GM23338 (cell line): ENCODE results near the gene CENPX. TPM values are rescaled to one million over a fixed set of nuclear protein-coding genes. Genes with fewer than 3 reads are reported as not detected.
A peak's percentile ranks its signal among the peaks of the same experiment; 100 is the strongest.

Experiments
- ATAC-seq: fragments of 200-7000 bp; cut with Tn5 transposase; 3 replicates; pipeline ENCODE4 v1.9.1; 2020
- DNase-seq: peaks from one replicate; pipeline ENCODE4 v3.0.0-alpha.2; 2015; ENCODE audit warnings: low spot score
- H2AFZ ChIP-seq: fragments of 200-600 bp; sonication (generic); 2 replicates; pipeline ENCODE4 v1.8.0; 2016; ENCODE audit warnings: antibody characterized with exemption, mild to moderate bottlenecking, moderate library complexity
- H3F3A ChIP-seq: fragments of 200-600 bp; sonication (generic); replicated peaks from 2 replicates; pipeline ENCODE4 v1.8.0; 2017; ENCODE audit warnings: antibody characterized with exemption, mixed run types, low read depth
- H3K27ac ChIP-seq: fragments of 200-600 bp; sonication (generic); 2 replicates; pipeline ENCODE4 v1.6.1; 2016; ENCODE audit warnings: low read depth
- H3K27me3 ChIP-seq: fragments of 200-600 bp; sonication (generic); 2 replicates; pipeline ENCODE4 v1.8.0; 2016; ENCODE audit warnings: mild to moderate bottlenecking, mixed run types, moderate library complexity; ENCODE audit not compliant: insufficient read depth
- H3K36me3 ChIP-seq: fragments of 200-600 bp; sonication (generic); 2 replicates; pipeline ENCODE4 v1.8.0; 2016; ENCODE audit warnings: mild to moderate bottlenecking; ENCODE audit not compliant: insufficient read depth
- H3K4me1 ChIP-seq: fragments of 200-600 bp; sonication (generic); 2 replicates; pipeline ENCODE4 v1.8.0; 2016; ENCODE audit warnings: mild to moderate bottlenecking, moderate library complexity; ENCODE audit not compliant: insufficient read depth
- H3K4me2 ChIP-seq: fragments of 200-600 bp; sonication (generic); 2 replicates; pipeline ENCODE4 v1.7.1; 2017; ENCODE audit warnings: mixed run types
- H3K4me3 ChIP-seq: fragments of 200-600 bp; sonication (generic); 2 replicates; pipeline ENCODE4 v1.6.1; 2016; ENCODE audit warnings: mixed run types
- H3K79me2 ChIP-seq: fragments of 200-600 bp; sonication (generic); replicated peaks from 2 replicates; pipeline ENCODE4 v1.8.0; 2017; ENCODE audit warnings: mild to moderate bottlenecking; ENCODE audit not compliant: insufficient read depth
- H3K9me2 ChIP-seq: fragments of 200-600 bp; sonication (generic); 2 replicates; pipeline ENCODE4 v1.8.0; 2017; ENCODE audit not compliant: insufficient read depth
- H4K20me1 ChIP-seq: fragments of 200-600 bp; sonication (generic); replicated peaks from 2 replicates; pipeline ENCODE4 v1.8.0; 2017; ENCODE audit warnings: mild to moderate bottlenecking; ENCODE audit not compliant: insufficient read depth
- H3K27ac Mint-ChIP-seq: 2 replicates; pipeline ENCODE4 v1.8.0; 2020; ENCODE audit warnings: inconsistent platforms, mild to moderate bottlenecking, moderate library complexity, mixed read lengths
- H3K27me3 Mint-ChIP-seq: 3 replicates; pipeline ENCODE4 v1.8.0; 2022; ENCODE audit warnings: low read depth, mild to moderate bottlenecking, moderate library complexity, mixed read lengths, inconsistent platforms; ENCODE audit not compliant: insufficient read depth, poor library complexity
- H3K36me3 Mint-ChIP-seq: 3 replicates; pipeline ENCODE4 v1.8.0; 2021; ENCODE audit warnings: low read depth, mild to moderate bottlenecking, inconsistent platforms, moderate library complexity, mixed read lengths
- H3K4me1 Mint-ChIP-seq: 3 replicates; pipeline ENCODE4 v1.8.0; 2020; ENCODE audit warnings: mild to moderate bottlenecking, inconsistent platforms, mixed read lengths
- H3K4me3 Mint-ChIP-seq: 3 replicates; pipeline ENCODE4 v1.8.0; 2021; ENCODE audit warnings: moderate library complexity, mild to moderate bottlenecking, inconsistent platforms, mixed read lengths
- H3K9me3 Mint-ChIP-seq: 3 replicates; pipeline ENCODE4 v1.8.0; 2020; ENCODE audit warnings: moderate library complexity, mild to moderate bottlenecking, inconsistent platforms, mixed read lengths
- EZH2phosphoT487 ChIP-seq: fragments of 200-600 bp; sonication (generic); IDR thresholded peaks from one replicate; pipeline ENCODE4 v1.8.1; 2018; ENCODE audit warnings: antibody characterized with exemption; ENCODE audit not compliant: unreplicated experiment
- ZNF114 ChIP-seq: fragments of 250-450 bp; sonication (Bioruptor Pico); IDR thresholded peaks from 2 replicates; pipeline ENCODE4 v1.5.0; 2020; ENCODE audit warnings: mild to moderate bottlenecking, moderate library complexity
- ZNF331 ChIP-seq: fragments of 250-450 bp; sonication (Bioruptor Pico); IDR thresholded peaks from 2 replicates; pipeline ENCODE4 v1.5.0; 2020; ENCODE audit warnings: low read depth, mild to moderate bottlenecking, moderate library complexity
- polyA plus RNA-seq: library from polyadenylated mRNA; unstranded; fragments of >200 nt; fragmentation: Nextera tagmentation; extraction: Ambion mirVana; gene quantifications from 2 replicates; pipeline ENCODE4 v1.2.1, GENCODE V29; 2016
- total RNA-seq: library from RNA; depleted of rRNA; stranded (reverse); fragments of >200 nt; shearing (Covaris generic); gene quantifications from 2 replicates; pipeline ENCODE4 v1.2.3, GENCODE V29; 2014
- TF ChIP-seq, protein P1 (sequence below): fragments of 250-450 bp; sonication (Bioruptor Pico); IDR thresholded peaks from 2 replicates; pipeline ENCODE4 v1.5.0; 2020; ENCODE audit warnings: mild to moderate bottlenecking, moderate library complexity
- TF ChIP-seq, protein P2 (sequence below), 2 experiments: fragments of 200-600 bp in 1 of 2; sonication (generic) in 1 of 2; conservative IDR thresholded peaks; 2 replicates each; pipeline versions ENCODE4 v1.5.1 to v1.6.1; 2016 to 2017; ENCODE audit warnings: antibody characterized with exemption in 2 of 2, low read depth in 2 of 2, mild to moderate bottlenecking in 2 of 2, moderate library complexity in 1 of 2

The CENPX gene
- total and polyA plus RNA-seq, 2 experiments from 2014 or later = 114 to 157 TPM

DNA sequence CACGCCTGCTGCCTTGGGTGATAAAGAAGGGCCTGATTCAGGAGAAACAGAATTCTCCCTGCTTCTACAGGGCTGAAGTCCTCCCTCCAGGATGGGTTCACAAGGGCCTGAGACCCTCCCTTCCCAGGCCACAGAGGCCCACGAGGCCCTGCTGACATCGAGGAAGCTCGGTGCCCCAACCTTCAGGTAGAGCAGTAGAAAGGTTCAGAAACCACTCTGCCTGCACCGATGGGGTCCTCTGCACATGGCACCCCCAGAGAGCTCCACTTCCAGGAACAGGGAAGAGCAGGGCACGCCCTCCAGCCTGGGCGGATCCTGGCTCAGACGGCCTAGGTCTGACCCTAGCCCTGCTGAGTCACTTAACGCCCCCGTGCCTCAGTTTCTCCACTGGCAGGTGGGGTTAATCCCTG is 773 bp downstream of the CENPX start (continued):
- TF ChIP-seq, protein P1, sequence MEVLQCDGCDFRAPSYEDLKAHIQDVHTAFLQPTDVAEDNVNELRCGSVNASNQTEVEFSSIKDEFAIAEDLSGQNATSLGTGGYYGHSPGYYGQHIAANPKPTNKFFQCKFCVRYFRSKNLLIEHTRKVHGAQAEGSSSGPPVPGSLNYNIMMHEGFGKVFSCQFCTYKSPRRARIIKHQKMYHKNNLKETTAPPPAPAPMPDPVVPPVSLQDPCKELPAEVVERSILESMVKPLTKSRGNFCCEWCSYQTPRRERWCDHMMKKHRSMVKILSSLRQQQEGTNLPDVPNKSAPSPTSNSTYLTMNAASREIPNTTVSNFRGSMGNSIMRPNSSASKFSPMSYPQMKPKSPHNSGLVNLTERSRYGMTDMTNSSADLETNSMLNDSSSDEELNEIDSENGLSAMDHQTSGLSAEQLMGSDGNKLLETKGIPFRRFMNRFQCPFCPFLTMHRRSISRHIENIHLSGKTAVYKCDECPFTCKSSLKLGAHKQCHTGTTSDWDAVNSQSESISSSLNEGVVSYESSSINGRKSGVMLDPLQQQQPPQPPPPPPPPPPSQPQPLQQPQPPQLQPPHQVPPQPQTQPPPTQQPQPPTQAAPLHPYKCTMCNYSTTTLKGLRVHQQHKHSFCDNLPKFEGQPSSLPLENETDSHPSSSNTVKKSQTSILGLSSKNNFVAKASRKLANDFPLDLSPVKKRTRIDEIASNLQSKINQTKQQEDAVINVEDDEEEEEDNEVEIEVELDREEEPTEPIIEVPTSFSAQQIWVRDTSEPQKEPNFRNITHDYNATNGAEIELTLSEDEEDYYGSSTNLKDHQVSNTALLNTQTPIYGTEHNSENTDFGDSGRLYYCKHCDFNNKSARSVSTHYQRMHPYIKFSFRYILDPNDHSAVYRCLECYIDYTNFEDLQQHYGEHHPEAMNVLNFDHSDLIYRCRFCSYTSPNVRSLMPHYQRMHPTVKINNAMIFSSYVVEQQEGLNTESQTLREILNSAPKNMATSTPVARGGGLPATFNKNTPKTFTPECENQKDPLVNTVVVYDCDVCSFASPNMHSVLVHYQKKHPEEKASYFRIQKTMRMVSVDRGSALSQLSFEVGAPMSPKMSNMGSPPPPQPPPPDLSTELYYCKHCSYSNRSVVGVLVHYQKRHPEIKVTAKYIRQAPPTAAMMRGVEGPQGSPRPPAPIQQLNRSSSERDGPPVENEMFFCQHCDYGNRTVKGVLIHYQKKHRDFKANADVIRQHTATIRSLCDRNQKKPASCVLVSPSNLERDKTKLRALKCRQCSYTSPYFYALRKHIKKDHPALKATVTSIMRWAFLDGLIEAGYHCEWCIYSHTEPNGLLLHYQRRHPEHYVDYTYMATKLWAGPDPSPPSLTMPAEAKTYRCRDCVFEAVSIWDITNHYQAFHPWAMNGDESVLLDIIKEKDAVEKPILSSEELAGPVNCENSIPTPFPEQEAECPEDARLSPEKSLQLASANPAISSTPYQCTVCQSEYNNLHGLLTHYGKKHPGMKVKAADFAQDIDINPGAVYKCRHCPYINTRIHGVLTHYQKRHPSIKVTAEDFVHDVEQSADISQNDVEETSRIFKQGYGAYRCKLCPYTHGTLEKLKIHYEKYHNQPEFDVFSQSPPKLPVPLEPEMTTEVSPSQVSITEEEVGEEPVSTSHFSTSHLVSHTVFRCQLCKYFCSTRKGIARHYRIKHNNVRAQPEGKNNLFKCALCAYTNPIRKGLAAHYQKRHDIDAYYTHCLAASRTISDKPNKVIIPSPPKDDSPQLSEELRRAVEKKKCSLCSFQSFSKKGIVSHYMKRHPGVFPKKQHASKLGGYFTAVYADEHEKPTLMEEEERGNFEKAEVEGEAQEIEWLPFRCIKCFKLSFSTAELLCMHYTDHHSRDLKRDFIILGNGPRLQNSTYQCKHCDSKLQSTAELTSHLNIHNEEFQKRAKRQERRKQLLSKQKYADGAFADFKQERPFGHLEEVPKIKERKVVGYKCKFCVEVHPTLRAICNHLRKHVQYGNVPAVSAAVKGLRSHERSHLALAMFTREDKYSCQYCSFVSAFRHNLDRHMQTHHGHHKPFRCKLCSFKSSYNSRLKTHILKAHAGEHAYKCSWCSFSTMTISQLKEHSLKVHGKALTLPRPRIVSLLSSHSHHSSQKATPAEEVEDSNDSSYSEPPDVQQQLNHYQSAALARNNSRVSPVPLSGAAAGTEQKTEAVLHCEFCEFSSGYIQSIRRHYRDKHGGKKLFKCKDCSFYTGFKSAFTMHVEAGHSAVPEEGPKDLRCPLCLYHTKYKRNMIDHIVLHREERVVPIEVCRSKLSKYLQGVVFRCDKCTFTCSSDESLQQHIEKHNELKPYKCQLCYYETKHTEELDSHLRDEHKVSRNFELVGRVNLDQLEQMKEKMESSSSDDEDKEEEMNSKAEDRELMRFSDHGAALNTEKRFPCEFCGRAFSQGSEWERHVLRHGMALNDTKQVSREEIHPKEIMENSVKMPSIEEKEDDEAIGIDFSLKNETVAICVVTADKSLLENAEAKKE = no peak
- TF ChIP-seq EZH2phosphoT487 (no peak), ZNF331 (no peak)

DNA sequence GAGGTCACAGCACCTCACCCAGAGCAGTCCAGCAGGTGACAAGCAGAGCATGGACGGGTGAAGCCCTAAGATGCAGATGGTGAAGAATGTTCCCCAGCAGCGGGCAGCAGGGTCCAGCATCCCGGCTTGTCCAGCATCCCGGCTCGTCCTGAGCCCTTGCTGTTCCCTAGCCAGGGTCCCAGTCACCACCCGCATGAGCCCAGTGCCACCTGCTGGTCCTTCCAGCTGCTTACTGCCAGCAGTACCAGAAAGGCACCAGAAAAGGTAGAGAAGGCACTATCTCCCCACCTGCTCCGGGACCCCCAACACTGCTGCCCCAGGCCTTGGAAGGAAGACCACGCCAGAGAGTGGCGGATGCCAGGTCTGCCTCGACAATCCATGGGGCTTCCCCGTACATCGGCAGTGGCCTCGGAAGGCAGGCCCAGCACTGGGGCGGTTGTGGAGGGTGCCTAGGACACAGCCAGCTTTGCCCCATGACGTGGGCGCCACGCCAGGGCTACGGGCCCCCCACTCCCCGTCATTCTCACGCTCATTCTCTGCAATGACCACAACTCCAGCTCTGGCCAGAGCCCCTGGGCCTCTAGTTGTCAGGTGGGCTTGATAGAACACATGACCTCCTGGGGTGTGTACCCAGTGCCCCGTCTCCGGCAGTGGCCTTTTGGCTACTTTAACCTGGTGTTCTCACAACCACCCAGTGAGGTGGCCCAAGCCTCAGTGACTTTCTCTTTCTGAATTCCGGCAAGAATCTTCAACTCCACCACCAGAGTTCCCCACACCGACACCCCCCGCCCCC is 1.4 kb downstream of the CENPX start:
- H3K4me1 Mint-ChIP-seq = peaks cover 11% of the 10 kb centered on the region
- DNase-seq (peak; percentile 53), ATAC-seq (no peak)
- H3K27me3 Mint-ChIP-seq = peaks cover 26% of the 10 kb centered on the region
- TF ChIP-seq ZNF114 (CRISPR knock-in tag) = no peak
- TF ChIP-seq, protein P2, sequence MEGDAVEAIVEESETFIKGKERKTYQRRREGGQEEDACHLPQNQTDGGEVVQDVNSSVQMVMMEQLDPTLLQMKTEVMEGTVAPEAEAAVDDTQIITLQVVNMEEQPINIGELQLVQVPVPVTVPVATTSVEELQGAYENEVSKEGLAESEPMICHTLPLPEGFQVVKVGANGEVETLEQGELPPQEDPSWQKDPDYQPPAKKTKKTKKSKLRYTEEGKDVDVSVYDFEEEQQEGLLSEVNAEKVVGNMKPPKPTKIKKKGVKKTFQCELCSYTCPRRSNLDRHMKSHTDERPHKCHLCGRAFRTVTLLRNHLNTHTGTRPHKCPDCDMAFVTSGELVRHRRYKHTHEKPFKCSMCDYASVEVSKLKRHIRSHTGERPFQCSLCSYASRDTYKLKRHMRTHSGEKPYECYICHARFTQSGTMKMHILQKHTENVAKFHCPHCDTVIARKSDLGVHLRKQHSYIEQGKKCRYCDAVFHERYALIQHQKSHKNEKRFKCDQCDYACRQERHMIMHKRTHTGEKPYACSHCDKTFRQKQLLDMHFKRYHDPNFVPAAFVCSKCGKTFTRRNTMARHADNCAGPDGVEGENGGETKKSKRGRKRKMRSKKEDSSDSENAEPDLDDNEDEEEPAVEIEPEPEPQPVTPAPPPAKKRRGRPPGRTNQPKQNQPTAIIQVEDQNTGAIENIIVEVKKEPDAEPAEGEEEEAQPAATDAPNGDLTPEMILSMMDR (conservative IDR thresholded peaks at IDR 0.05; ENCODE audit: low read depth in 2 of 2) = peak in 1 of 2 experiments; percentile 76
- no peak overlapping the region for H3K27ac Mint-ChIP-seq
- no peaks in the 10 kb centered on the region; the same call in 2 of the 3 replicates for H3K9me3 Mint-ChIP-seq
- no peaks in the 10 kb centered on the region for H3K9me2 ChIP-seq
- H3K4me1 ChIP-seq = peaks cover 5% of the 10 kb centered on the region; the same call in 1 of the 2 replicates
- H3K36me3 Mint-ChIP-seq = peaks cover 6% of the 10 kb centered on the region
- peak overlapping the region; percentile 98 for H3K4me3 ChIP-seq
- H2AFZ ChIP-seq = no peak overlapping the region
- peak overlapping the region; percentile 85 for H3K4me3 Mint-ChIP-seq
- peaks cover 3% of the 10 kb centered on the region for H4K20me1 ChIP-seq
- no peaks in the 10 kb centered on the region for H3K27me3 ChIP-seq
- peak overlapping the region; percentile 95 for H3K4me2 ChIP-seq
- H3K36me3 ChIP-seq = no peaks in the 10 kb centered on the region
- H3F3A ChIP-seq = peaks cover 13% of the 10 kb centered on the region; the same call in 1 of the 2 replicates
- peaks cover 15% of the 10 kb centered on the region for H3K79me2 ChIP-seq
- H3K27ac ChIP-seq = no peak overlapping the region
